GM21528 (cell line): Measurements from ENCODE around the gene RAPH1.

Source experiments
- ATAC-seq: cut with Tn5 transposase; IDR thresholded peaks from one replicate; pipeline ENCODE4 v1.9.1; 2021; ENCODE audit warnings: mild to moderate bottlenecking, moderate library complexity; ENCODE audit not compliant: unreplicated experiment, low FRiP score

Gene RAPH1

GRCh38 chr2:203535078-203535783 lies at the start of gene RAPH1:
Gene RAPH1, minus strand, starts transcription at chr2:203535301. Its CDS starts 39,948 bp downstream, at chr2:203495353.
- peak; percentile 70 for ATAC-seq

- no peak for ATAC-seq
Measured at GRCh38 chr2:203584784-203585183, 49.7 kb upstream of the RAPH1 start.

- peak; percentile 45 for ATAC-seq
Measured at GRCh38 chr2:203583701-203584100, 48.6 kb upstream of the RAPH1 start.

- ATAC-seq, result no peak
Measured at GRCh38 chr2:203583084-203583695, 48.1 kb upstream of the RAPH1 start.

GRCh38 chr2:203582468-203582867 lies 47.4 kb upstream of the RAPH1 start:
- no peak for ATAC-seq

GRCh38 chr2:203580844-203581243 lies 45.7 kb upstream of the RAPH1 start:
- no peak for ATAC-seq

GRCh38 chr2:203579730-203580129 lies 44.6 kb upstream of the RAPH1 start:
- no peak for ATAC-seq

- ATAC-seq, result peak; percentile 95
Measured at GRCh38 chr2:203578759-203579643, 43.9 kb upstream of the RAPH1 start.

- ATAC-seq, result no peak
Measured at GRCh38 chr2:203574824-203575223, 39.7 kb upstream of the RAPH1 start.

GRCh38 chr2:203572316-203572715 lies 37.2 kb upstream of the RAPH1 start:
- ATAC-seq, result no peak

- no peak for ATAC-seq
Measured at GRCh38 chr2:203569677-203570316, 34.7 kb upstream of the RAPH1 start.

- no peak for ATAC-seq
Measured at GRCh38 chr2:203567691-203568090, 32.6 kb upstream of the RAPH1 start.

GRCh38 chr2:203566161-203566560 lies 31.1 kb upstream of the RAPH1 start:
- no peak for ATAC-seq

- no peak for ATAC-seq
Measured at GRCh38 chr2:203565076-203565475, 30.0 kb upstream of the RAPH1 start.

GRCh38 chr2:203562268-203562667 lies 27.2 kb upstream of the RAPH1 start:
- ATAC-seq, result no peak

- ATAC-seq, result no peak
Measured at GRCh38 chr2:203559641-203560040, 24.5 kb upstream of the RAPH1 start.

GRCh38 chr2:203553784-203554183 lies 18.7 kb upstream of the RAPH1 start:
- no peak for ATAC-seq

GRCh38 chr2:203551778-203552177 lies 16.7 kb upstream of the RAPH1 start:
- ATAC-seq, result no peak

GRCh38 chr2:203550266-203550665 lies 15.2 kb upstream of the RAPH1 start:
- no peak for ATAC-seq

- no peak for ATAC-seq
Measured at GRCh38 chr2:203549406-203549805, 14.3 kb upstream of the RAPH1 start.

- no peak for ATAC-seq
Measured at GRCh38 chr2:203548887-203549286, 13.8 kb upstream of the RAPH1 start.
